ENCODE data around the gene MMGT1.

DNA sequence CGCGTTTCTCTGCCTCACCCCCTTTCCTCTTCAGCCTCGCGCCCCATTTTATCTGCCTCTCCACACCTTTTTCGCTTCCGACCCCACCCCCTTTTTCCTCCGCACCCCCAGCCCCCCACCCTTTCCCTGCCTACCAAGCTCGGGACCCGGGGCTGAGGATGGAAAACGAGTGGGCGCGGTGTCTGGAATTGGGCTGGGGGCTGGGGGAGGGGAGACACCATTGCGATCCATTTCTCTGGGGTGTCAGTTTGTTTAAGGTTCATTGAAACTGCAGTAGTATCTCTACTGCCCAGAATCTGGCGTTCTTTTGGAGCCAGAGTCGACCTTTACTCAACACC is 12.2 kb upstream of the MMGT1 start:
- TF ChIP-seq, protein P1, sequence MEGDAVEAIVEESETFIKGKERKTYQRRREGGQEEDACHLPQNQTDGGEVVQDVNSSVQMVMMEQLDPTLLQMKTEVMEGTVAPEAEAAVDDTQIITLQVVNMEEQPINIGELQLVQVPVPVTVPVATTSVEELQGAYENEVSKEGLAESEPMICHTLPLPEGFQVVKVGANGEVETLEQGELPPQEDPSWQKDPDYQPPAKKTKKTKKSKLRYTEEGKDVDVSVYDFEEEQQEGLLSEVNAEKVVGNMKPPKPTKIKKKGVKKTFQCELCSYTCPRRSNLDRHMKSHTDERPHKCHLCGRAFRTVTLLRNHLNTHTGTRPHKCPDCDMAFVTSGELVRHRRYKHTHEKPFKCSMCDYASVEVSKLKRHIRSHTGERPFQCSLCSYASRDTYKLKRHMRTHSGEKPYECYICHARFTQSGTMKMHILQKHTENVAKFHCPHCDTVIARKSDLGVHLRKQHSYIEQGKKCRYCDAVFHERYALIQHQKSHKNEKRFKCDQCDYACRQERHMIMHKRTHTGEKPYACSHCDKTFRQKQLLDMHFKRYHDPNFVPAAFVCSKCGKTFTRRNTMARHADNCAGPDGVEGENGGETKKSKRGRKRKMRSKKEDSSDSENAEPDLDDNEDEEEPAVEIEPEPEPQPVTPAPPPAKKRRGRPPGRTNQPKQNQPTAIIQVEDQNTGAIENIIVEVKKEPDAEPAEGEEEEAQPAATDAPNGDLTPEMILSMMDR (IDR thresholded peaks at IDR 0.05), result no peak
- TF ChIP-seq POLR2A (IDR thresholded peaks at IDR 0.05), result no peak

Data from Peyer's patch (tissue), 4 donors.